ENCODE data around the gene PIEZO2. TPM values are rescaled to one million over a fixed set of nuclear protein-coding genes. Genes with fewer than 3 reads are reported as not detected.
"Not testable (repeated sequence)": the region's sequence is repeated elsewhere in the genome, so short reads cannot be mapped to it uniquely, and the experiment has no call there.

The PIEZO2 gene
- total RNA-seq, 2 experiments from 2014 or later: not detected

GRCh38 chr18:10915748-10916147 lies 233.6 kb downstream of the PIEZO2 start:
- H3K4me3 Mint-ChIP-seq; CTCF ChIA-PET; H3K36me3 Mint-ChIP-seq (ENCODE audit: low read depth); ATAC-seq; POLR2A ChIA-PET; DNase-seq; H3K4me1 Mint-ChIP-seq; intact Hi-C loops (cut with DNase I, micrococcal nuclease); H3K27ac Mint-ChIP-seq; H3K27me3 Mint-ChIP-seq; H3K9me3 Mint-ChIP-seq (ENCODE audit: low read depth): not testable (repeated sequence)

GRCh38 chr18:10914610-10915009 lies 234.8 kb downstream of the PIEZO2 start:
- H3K4me1 Mint-ChIP-seq; DNase-seq; ATAC-seq; H3K27ac Mint-ChIP-seq; H3K27me3 Mint-ChIP-seq; H3K4me3 Mint-ChIP-seq; intact Hi-C loops (cut with DNase I, micrococcal nuclease); H3K36me3 Mint-ChIP-seq (ENCODE audit: low read depth); POLR2A ChIA-PET; CTCF ChIA-PET; H3K9me3 Mint-ChIP-seq (ENCODE audit: low read depth): not testable (repeated sequence)

GRCh38 chr18:10913919-10914318 lies 235.4 kb downstream of the PIEZO2 start:
- no peak overlapping the region for H3K4me3 Mint-ChIP-seq
- DNase-seq (no peak), ATAC-seq (no peak)
- H3K4me1 Mint-ChIP-seq: no peaks in the 10 kb centered on the region
- no peak overlapping the region for H3K27ac Mint-ChIP-seq
- ChIA-PET CTCF (no interaction called here), POLR2A (no interaction called here)
- H3K27me3 Mint-ChIP-seq: no peaks in the 10 kb centered on the region
- H3K9me3 Mint-ChIP-seq (ENCODE audit: low read depth): no peaks in the 10 kb centered on the region
- intact Hi-C loops (cut with DNase I, micrococcal nuclease): no loop called here
- H3K36me3 Mint-ChIP-seq (ENCODE audit: low read depth): no peaks in the 10 kb centered on the region

GRCh38 chr18:10912790-10913545 lies 236.4 kb downstream of the PIEZO2 start:
- H3K27ac Mint-ChIP-seq: no peak overlapping the region
- no peaks in the 10 kb centered on the region for H3K36me3 Mint-ChIP-seq (ENCODE audit: low read depth)
- no peaks in the 10 kb centered on the region for H3K9me3 Mint-ChIP-seq (ENCODE audit: low read depth)
- no peaks in the 10 kb centered on the region for H3K4me1 Mint-ChIP-seq
- ChIA-PET POLR2A (no interaction called here), CTCF (no interaction called here)
- intact Hi-C loops (cut with DNase I, micrococcal nuclease): no loop called here
- no peaks in the 10 kb centered on the region for H3K27me3 Mint-ChIP-seq
- no peak for DNase-seq
- H3K4me3 Mint-ChIP-seq: no peak overlapping the region
- ATAC-seq: no peak

- no peaks in the 10 kb centered on the region for H3K4me1 Mint-ChIP-seq
- DNase-seq (no peak), ATAC-seq (no peak)
- intact Hi-C loops (cut with DNase I, micrococcal nuclease): no loop called here
- no peaks in the 10 kb centered on the region for H3K27me3 Mint-ChIP-seq
- H3K36me3 Mint-ChIP-seq (ENCODE audit: low read depth): no peaks in the 10 kb centered on the region
- POLR2A ChIA-PET: no interaction called here
- no peak overlapping the region for H3K4me3 Mint-ChIP-seq
- H3K27ac Mint-ChIP-seq: no peak overlapping the region
- no peaks in the 10 kb centered on the region for H3K9me3 Mint-ChIP-seq (ENCODE audit: low read depth)
- CTCF ChIA-PET: interaction anchor here (1.0 kb wide), 1 partner anchor 8 kb away, joined by 3 read pairs; no protein-coding TSS in a partner anchor
Observed at GRCh38 chr18:10909724-10910123, 239.6 kb downstream of the PIEZO2 start.

GRCh38 chr18:10908760-10909159 lies 240.6 kb downstream of the PIEZO2 start:
- Mint-ChIP-seq H3K4me3 (no peak overlapping the region), H3K36me3 (ENCODE audit: low read depth) (no peaks in the 10 kb centered on the region), H3K27ac (no peak overlapping the region), H3K27me3 (peaks cover under 1% of the 10 kb centered on the region), H3K9me3 (ENCODE audit: low read depth) (no peaks in the 10 kb centered on the region), H3K4me1 (no peaks in the 10 kb centered on the region)
- ChIA-PET POLR2A (no interaction called here), CTCF (interaction anchor here (0.8 kb wide), 1 partner anchor 15 kb away, joined by 3 read pairs; no protein-coding TSS in a partner anchor)
- intact Hi-C loops (cut with DNase I, micrococcal nuclease): no loop called here
- DNase-seq (no peak), ATAC-seq (no peak)

- no peak for DNase-seq
- no peaks in the 10 kb centered on the region for H3K4me1 Mint-ChIP-seq
- no peak for ATAC-seq
- H3K4me3 Mint-ChIP-seq: no peak overlapping the region
- H3K27ac Mint-ChIP-seq: no peak overlapping the region
- no peaks in the 10 kb centered on the region for H3K36me3 Mint-ChIP-seq (ENCODE audit: low read depth)
- POLR2A ChIA-PET: no interaction called here
- H3K27me3 Mint-ChIP-seq: peaks cover 2% of the 10 kb centered on the region
- CTCF ChIA-PET: interaction anchor here (0.8 kb wide), 1 partner anchor 14 kb away, joined by 3 read pairs; no protein-coding TSS in a partner anchor
- intact Hi-C loops (cut with DNase I, micrococcal nuclease): no loop called here
- no peaks in the 10 kb centered on the region for H3K9me3 Mint-ChIP-seq (ENCODE audit: low read depth)
Observed at GRCh38 chr18:10907749-10908148, 241.6 kb downstream of the PIEZO2 start.

GRCh38 chr18:10901329-10901728 lies 248.0 kb downstream of the PIEZO2 start:
- H3K27me3 Mint-ChIP-seq: peaks cover 6% of the 10 kb centered on the region
- ChIA-PET CTCF (interaction anchor here (1.1 kb wide), 1 partner anchor 9 kb away, joined by 3 read pairs; no protein-coding TSS in a partner anchor), POLR2A (no interaction called here)
- DNase-seq: no peak
- H3K9me3 Mint-ChIP-seq (ENCODE audit: low read depth): no peaks in the 10 kb centered on the region
- no peak overlapping the region for H3K4me3 Mint-ChIP-seq
- H3K36me3 Mint-ChIP-seq (ENCODE audit: low read depth): no peaks in the 10 kb centered on the region
- no peaks in the 10 kb centered on the region for H3K4me1 Mint-ChIP-seq
- H3K27ac Mint-ChIP-seq: no peak overlapping the region
- intact Hi-C loops (cut with DNase I, micrococcal nuclease): no loop called here
- no peak for ATAC-seq

- intact Hi-C loops (cut with DNase I, micrococcal nuclease): no loop called here
- Mint-ChIP-seq H3K36me3 (ENCODE audit: low read depth) (no peaks in the 10 kb centered on the region), H3K27ac (no peak overlapping the region), H3K27me3 (peaks cover 6% of the 10 kb centered on the region), H3K9me3 (ENCODE audit: low read depth) (no peaks in the 10 kb centered on the region), H3K4me3 (no peak overlapping the region), H3K4me1 (no peaks in the 10 kb centered on the region)
- ChIA-PET CTCF (no interaction called here), POLR2A (no interaction called here)
- ATAC-seq: no peak
- no peak for DNase-seq
Observed at GRCh38 chr18:10900435-10900834, 248.9 kb downstream of the PIEZO2 start.

- Mint-ChIP-seq H3K27me3 (peaks cover 6% of the 10 kb centered on the region), H3K4me3 (no peak overlapping the region), H3K36me3 (ENCODE audit: low read depth) (no peaks in the 10 kb centered on the region), H3K27ac (no peak overlapping the region), H3K4me1 (no peaks in the 10 kb centered on the region), H3K9me3 (ENCODE audit: low read depth) (no peaks in the 10 kb centered on the region)
- intact Hi-C loops (cut with DNase I, micrococcal nuclease): no loop called here
- DNase-seq (no peak), ATAC-seq (no peak)
- ChIA-PET CTCF (no interaction called here), POLR2A (no interaction called here)
Observed at GRCh38 chr18:10899481-10899880, 249.9 kb downstream of the PIEZO2 start.

- no peak overlapping the region for H3K4me3 Mint-ChIP-seq
- no peaks in the 10 kb centered on the region for H3K36me3 Mint-ChIP-seq (ENCODE audit: low read depth)
- no peaks in the 10 kb centered on the region for H3K9me3 Mint-ChIP-seq (ENCODE audit: low read depth)
- peaks cover 6% of the 10 kb centered on the region for H3K27me3 Mint-ChIP-seq
- DNase-seq: no peak
- intact Hi-C loops (cut with DNase I, micrococcal nuclease): no loop called here
- H3K27ac Mint-ChIP-seq: no peak overlapping the region
- ChIA-PET POLR2A (no interaction called here), CTCF (no interaction called here)
- ATAC-seq: no peak
- no peaks in the 10 kb centered on the region for H3K4me1 Mint-ChIP-seq
Observed at GRCh38 chr18:10898417-10898974, 250.9 kb downstream of the PIEZO2 start.

- intact Hi-C loops (cut with DNase I, micrococcal nuclease): no loop called here
- ChIA-PET POLR2A (no interaction called here), CTCF (no interaction called here)
- DNase-seq (no peak), ATAC-seq (no peak)
- no peaks in the 10 kb centered on the region for H3K9me3 Mint-ChIP-seq (ENCODE audit: low read depth)
- no peak overlapping the region for H3K4me3 Mint-ChIP-seq
- H3K27me3 Mint-ChIP-seq: peaks cover 11% of the 10 kb centered on the region
- H3K36me3 Mint-ChIP-seq (ENCODE audit: low read depth): no peaks in the 10 kb centered on the region
- H3K4me1 Mint-ChIP-seq: no peaks in the 10 kb centered on the region
- no peak overlapping the region for H3K27ac Mint-ChIP-seq
Observed at GRCh38 chr18:10896851-10897250, 252.5 kb downstream of the PIEZO2 start.

Measured in activated CD4-positive, alpha-beta T cell treated with anti-CD3 and anti-CD28 coated beads for 36 hours (primary cell).